Fibroblast of skin of left biceps (primary cell): ENCODE measurements around the gene BARX2.

ENCODE experiments used
- DNase-seq, 2 experiments: peaks; one replicate each; pipeline ENCODE4 v3.0.0-alpha.2; 2013; ENCODE audit warnings: low read depth in 2 of 2

The BARX2 gene

DNA sequence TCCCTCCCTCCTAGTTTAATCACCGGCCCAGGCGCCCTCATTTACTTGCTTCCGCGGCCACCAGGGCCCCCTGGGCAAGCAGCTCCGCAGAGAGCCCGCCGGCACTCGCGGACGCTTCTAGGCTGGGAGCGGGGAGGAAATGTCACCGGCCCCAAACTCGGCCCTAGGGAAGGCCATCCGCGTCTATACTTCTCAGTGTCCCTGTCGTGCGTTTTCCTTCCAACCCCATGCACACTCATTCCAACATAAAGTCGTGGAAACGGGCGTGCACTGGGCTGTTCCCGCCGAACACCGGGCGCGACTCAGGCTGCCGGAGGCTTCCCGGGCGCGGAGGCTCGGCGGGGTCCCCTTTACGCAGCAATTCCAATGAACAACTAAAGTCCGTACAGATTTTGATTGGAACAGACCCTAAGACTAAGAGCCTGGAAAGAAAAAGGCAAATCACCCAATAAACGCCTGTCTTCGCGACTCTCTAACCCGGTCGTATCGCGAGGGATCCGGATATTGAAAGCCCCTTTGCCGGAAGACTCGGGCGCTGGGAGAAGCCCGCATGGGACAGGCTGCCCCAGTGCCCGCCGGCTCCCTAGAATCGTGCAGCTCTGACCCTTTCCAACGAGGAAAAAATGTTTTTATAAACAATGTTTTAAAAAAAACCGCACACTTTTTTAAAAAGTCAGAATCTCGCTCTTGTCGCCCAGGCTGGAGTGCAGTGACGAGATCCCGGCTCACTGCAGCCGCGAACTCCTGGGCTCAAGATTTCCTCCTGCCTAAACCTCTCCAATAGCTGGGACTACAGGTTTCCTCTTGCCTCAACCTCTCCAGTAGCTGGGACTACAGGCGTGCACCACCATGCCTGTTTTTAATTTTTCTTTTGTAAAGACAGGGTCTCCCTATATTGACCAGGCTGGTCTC lies 1.3 kb upstream of the BARX2 start:
- DNase-seq = no peak

DNA sequence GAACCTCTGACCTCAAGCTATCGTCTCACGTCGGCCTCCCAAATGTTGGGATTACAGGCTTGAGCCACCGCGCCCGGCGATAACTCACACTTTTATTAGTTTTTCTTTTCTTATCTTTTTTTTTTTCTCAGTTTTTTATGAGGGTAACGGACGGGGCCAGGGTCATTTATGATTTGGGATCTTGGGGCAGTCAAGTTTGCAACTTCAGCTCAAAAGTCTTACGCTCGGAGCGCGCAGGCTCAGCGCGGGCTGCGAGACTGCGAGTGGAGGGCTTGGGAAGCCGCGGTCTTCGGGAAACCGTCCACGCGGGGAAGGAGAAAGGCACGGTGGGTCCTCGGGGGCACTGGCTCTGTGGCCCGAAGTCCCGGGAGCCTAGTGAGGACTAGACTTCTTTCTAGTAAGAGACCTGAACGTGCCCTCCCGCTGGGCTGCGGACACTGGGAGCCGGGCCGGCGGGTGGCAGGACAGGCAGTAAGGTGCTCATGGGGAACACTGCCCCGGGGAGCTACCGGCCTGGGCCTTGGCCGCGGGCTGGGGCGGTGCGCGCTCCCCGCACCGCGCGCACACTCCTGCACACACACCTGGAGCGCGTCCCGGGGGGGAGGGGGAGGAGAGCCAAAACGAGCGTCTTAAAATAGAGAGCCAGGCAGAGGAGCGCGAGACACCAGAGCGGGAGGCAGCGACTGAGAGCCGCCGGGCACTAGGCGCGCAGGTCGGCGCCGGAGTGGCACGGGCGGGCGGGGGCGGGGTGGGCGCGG lies 476 bp upstream of the BARX2 start:
- DNase-seq = no peak

DNA sequence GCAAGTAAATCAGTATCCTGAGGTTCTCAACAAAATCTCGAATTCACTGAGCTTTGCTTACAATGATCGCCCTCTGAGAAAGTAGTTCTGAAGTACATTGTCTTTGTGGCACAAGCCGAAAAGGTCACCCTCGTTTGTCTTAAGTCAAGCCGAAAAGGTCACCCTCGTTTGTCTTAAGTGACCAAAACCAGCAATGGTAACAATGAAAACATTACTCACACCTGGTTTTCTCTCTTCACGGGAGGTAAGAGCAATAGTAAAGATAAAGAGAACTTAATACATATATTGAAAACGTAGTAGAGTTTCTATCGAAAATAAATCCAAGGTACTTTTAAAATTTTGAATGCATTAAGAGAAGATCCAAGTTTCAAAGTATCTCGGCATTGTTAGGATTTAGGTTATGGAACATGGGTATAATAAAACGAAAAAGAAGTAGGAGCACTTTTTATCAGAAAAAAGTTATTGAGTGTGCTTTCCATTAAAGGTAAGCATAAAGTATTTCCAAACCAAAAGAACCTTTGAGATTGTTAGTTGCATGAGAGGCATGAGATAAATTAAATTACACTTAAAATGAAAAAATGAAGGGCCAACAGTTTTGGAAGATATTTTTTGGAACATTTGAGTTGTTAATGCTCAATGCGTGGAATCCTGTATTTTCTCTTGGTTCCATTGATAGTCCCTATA lies 1.2 kb downstream of the BARX2 start:
- no peak for DNase-seq

DNA sequence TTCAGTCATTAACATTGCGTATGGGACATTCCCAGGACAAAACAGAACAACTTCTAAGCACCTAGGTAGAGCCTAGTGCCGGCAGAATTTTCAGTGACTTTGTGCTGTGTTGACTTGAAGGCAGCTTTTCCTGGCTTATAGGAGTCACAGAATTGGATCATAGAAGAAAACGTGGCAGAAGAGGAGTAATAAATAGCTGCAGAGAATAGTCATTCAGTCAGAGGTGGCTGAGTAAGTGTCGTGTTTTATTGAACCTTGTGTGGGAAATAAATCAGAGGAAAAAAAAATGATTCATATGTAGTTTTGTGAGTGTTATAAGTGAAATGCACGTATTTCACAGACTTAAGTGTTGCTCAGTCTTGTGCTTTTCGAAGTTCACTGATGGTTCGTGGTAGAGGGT lies 2.1 kb downstream of the BARX2 start:
- no peak for DNase-seq

DNA sequence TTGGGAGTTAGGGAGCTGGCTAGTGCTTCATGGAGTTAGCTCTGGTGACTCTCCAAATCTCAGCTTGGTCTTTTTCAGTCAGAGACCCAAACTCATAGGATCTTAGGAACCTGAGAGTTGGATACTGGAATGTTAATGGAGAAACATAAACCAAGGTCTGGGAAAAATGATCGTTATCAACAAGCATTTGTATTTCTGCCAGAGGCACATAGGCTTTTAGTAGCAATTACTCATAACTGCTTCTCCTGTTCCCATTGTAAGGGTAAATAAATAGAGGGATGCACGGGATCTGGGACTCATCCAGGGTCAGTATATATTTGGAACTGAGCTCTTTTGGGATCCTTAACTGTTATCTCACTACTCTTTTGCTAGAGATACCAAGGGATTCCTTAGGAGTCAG lies 4.8 kb downstream of the BARX2 start:
- DNase-seq = no peak

DNA sequence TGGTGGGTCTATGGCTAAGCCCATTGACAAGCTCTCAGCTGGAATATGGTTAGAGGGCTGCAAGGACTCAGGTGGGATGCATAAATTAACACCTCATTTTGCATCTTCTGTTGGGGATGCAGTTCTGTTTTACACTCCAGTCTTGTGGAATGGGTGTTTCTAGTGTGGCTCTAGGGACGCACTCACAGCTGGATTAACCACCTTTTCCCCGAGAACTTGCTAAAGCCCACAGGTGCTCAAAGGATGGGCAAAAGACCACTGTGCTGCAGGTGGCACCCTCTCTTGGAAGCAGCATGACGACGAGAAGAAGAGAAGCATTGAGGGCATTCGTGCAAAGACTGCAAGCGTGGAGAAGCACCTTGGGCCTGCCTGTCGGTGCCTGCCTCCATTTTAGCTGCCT lies 6.9 kb downstream of the BARX2 start:
- no peak for DNase-seq

DNA sequence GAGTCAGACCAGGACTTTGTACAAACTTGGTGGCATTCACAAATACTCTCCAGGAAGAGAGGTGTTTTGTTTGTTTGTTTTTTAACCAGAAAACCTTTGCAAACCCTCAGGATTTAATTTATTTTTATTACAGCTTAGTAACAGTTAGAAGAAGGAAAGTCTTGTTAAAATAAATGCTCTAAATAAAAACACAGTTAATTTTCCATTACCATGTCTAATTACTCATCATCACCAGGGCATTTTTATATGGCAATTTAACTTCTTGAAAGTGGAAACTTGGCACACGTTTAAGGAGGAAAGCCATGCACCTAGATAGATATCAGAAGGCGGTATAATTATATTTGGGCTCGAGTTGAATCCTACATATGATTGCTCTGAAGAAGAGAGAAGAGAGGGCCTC lies 7.4 kb downstream of the BARX2 start:
- DNase-seq = no peak

DNA sequence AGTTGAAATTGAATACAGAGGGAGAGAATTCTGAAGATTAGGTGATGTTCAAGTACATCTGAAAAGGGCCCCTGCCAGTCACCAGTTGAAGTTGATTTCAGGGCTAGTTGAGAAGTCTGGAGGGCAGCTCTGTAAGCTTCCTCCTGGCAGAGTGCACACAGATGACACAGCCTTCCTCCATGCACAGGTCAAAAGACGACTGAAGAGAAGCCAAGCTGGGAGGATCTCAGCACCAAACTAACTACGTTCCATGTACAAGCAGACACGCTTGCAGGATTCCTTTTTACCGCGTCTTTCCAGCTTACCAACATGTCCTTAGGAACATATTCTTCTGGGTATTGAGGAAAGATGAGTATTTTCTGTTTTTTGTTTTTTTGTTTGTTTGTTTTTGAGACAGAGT lies 7.9 kb downstream of the BARX2 start:
- DNase-seq = no peak

DNA sequence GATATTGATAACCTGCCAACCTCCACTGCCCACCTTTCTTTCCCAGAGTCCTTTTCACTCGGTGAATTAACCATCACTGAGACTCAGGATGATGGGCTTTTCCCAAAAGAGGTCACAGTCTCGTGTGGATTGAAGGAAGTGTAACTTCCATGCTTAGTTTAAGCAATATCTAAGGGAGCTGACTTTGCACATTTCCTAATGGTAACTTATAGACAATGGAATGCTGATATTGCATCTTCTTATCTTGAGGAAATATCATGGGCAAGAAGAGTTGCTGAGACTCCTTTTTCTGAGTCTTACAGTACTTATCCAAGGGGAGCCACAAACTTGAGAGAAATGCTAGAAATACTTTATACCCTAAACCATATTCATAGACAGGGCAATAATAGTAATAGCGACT lies 8.8 kb downstream of the BARX2 start:
- DNase-seq = no peak

DNA sequence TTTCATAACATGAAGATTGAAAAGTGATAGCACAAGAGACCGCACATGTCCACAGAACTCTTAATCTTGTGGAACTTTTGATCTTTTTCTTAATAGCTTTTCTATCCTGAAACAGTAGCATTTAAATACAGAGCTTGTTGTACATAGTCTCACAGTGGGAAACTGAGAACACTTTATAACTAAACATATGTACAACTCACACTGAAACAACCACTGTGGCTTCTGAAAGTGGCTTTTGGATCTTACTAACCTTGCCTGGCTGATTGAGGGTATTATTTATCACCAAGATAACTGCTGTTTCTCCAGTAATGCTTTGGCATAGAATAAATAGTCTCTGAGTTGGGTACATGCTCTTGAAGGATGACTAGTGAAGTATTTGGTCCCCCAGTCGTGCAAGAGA lies 10.2 kb downstream of the BARX2 start:
- no peak for DNase-seq

DNA sequence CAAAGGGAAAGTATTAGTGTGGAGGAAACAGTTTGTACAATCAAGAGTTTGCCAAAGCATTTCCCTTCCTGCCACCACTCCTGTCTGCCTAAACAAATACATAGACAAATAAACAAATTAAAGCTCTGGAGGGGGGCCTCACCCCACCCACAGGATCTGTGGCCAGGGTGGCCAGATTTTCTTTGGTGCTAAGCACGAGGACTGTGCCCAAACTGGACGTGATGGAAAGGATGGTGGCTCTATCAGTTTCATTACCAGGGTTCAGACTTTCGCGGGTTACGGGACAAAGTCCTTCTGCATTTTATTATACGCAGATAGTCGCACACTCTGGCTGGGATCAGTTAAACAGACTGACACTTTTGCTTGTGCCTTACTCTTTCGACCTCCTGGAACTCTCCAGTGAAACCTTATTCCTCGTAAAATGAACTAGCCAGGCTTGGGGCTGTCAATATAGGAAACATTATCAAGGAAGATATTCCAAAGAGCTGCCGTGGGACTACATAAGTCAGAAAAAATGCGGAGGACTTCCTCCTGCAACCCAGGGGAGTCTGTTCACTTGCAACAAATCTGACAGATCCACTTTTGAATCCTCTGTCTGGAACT lies 11.2 kb downstream of the BARX2 start:
- DNase-seq = no peak

DNA sequence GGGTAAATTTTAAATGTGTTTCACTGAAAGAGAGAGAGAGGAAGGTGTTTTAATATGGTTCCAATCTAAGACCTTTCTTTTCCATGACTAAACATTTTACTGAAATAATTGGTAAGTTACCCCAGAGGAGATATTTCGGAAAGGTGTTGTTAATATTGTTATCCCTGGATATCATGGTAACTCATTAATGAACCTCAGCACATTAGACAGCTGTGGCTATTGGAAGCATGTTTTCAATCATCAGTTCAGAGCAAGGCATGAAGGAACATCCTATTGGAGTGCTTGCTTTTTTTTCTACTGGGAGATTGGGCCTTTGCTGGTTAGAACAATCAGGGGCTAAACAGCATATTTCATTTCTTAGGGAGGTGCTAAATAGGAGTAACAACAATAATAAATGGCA lies 11.8 kb downstream of the BARX2 start:
- no peak for DNase-seq

DNA sequence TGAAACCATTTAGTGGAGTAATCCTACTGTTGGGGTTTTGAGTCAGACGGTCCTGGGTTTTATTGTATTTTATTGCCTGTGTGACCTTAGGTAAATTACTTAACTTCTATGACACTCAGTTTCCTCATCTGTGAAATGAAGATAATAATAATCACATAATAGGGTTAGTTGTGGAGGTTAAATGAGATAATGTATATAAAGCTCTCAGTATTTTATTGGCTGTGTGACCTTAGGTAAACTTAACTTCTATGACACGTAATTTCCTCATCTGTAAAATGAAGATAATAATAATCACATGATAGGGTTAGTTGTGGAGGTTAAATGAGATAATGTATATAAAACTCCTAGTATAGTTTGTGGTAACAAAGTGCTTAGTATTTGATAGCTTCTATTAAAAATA lies 13.2 kb downstream of the BARX2 start:
- DNase-seq = no peak

DNA sequence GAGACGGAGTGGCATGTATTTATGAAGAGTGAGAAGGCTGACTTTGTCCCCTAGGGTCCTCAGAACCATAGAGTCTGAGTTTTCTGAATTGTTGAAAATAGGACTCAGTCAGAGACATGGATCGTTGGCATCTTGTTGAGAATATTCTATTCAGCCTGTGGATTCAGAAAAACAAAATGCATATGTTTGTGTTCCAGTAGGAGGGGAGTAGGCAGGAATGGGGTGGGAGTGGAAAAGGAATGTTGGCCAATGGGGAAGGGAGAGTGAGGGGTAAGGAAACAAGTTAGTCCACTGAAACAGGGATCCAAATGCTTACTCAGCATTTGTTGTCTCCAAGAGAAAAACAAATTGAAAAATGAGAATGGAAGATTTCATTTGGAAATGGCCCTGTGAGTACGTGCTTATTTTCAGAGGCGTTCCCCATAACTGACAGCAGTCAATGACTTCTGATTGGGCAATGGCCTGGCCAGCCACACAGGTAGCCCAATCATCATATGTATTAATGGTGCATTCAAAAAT lies 14.7 kb downstream of the BARX2 start:
- no peak for DNase-seq

DNA sequence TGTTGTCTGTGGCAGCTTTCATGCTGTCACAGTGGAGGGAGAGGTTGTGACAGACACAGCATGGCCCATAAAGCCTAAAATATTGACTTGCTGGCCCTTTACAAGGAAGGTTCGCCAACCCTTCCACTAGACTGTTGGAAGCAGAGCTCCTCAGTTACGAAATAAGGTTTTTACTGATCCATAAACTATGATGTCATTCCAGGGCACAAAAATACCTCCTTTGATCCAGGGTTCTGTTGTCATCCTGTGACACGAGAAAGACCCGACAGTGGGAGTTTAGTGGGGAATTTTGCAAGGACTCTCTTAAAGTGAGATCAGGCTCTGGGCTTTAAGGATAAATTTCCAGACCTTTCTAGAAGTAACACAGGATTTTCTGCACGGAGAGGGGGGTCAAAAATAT lies 15.7 kb downstream of the BARX2 start:
- no peak for DNase-seq

DNA sequence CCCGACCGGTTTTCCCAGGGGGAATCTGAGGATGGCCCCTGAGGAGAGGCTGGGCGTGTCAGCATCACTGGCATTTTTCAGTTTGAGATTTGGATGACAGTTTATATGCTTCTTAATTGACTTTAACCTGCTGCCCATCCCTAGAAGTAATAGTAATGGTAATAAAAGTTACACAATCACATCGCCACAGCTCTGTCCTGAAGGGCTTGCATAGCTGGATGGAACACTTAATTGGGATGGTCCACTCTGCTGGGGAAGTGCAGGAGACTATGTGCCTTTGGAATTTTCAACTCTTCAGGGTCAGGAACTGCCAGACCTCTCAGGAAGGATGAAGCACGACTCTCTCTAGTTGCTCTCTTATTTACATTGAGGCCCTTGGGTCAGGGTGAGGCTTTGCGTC lies 16.2 kb downstream of the BARX2 start:
- no peak for DNase-seq

DNA sequence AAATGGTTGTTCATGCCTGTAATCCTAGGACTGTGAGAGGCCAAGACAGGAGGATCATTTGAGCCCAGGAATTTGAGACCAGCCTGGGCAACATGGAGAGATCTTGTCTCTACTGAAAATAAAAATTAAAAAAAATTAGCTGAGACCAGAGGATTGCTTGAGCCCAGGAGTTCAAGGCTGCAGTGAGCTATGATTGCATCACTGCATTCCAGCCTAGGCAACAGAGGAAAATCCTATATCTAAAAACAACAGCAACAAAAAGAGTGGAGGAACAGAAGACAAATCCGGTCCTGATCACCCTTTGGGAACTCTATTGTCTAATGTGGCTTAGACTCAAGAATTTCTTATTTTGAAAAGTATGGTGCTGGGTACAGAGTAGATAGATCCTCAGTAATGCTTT lies 17.3 kb downstream of the BARX2 start:
- no peak for DNase-seq

DNA sequence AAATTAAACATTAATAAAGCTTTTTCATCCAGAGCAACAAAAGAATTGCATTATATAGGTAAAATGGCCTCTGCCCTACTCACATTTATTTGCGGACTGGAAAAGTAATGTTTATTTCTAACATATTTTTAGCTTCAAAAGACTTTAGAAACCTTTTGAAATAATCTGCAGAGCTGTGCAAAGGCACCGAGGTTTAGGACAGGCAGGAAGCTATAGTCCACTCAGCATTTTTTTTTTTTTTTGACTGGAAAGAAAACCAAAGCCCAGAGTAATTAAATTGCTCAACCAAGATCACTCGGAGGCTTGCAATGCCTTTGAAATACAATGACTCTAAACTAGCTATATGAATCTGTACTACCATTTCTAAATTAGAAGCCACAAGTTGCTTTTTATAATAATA lies 19.1 kb downstream of the BARX2 start:
- DNase-seq = no peak

DNA sequence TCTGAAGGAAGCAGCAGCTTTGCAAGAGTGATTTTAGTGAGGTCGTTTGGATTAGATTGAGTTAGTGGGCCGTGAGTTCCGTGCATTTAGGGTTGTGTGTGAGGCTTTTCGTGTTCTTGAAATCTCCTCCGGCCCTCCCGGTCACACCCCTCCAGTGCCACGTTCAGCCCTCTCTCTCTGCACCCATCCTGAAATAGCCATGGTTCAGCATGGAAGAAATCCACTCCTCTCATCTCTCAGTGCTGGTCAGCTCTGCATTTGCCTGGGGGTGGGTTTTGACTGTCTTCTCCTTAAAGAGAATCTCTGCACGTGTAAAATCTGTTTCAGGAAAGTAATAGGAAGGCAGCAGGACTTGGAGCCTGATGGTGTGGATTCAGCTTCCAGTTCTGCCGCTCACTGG lies 19.8 kb downstream of the BARX2 start:
- no peak for DNase-seq

DNA sequence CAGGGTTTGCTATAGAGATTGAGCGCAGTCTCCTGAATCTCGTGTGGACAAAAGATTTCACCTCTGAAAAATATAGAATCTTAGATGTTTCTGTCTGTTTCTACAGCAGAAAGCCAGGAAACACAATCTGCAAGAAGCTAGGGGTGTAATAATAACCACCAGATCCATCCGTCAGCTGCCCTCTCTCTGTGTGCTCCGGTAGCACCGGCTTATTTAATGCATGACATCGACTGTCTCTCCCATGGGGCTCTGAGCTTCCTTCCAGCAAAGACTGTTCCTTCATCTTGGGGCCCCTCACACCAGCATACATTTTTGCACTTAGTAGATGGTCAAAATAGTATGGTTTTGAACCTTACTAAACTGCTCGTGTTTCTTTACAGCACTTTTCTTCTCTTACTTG lies 20.2 kb downstream of the BARX2 start:
- DNase-seq = no peak

DNA sequence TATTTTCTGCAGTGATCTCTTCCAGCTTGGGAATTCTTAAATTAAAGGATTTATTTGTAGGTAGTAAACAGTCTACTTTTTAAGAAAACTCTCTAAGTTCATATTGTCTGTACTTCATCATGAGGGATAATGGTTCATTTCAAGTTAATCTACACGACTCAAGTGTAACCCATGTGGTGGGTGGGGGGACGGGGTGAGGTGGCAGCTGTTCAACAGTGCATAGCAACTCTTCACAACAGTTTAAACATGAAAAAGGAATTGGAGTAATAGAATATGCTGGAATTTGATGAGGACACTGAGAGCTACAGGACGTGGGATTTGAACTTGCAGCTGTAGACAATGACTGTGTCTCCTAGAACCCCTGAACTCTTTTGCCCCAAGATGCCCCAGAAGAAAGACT lies 20.8 kb downstream of the BARX2 start:
- DNase-seq = no peak
